Left cardiac atrium (tissue), 4 donors: ENCODE data around the gene PIGR. TPM values are rescaled to one million over a fixed set of nuclear protein-coding genes. Genes with fewer than 3 reads are reported as not detected.
"Not testable (repeated sequence)": the region's sequence is repeated elsewhere in the genome, so short reads cannot be mapped to it uniquely, and the experiment has no call there.

Experiments
- ATAC-seq, 2 donors: fragments of 200-7000 bp; cut with Tn5 transposase; one replicate each; pipeline ENCODE4 v1.9.1; 2020; ENCODE audit warnings: mild to moderate bottlenecking in 2 of 2, moderate library complexity in 2 of 2
- DNase-seq: peaks from one replicate; pipeline ENCODE4 v3.0.0-alpha.2; 2020
- intact Hi-C, 2 donors: fragments of 100-400 bp; cut with DNase I; formaldehyde crosslinking; loops; one replicate each; pipeline versions ENCODE4 v1.14.1 to v1.15.1; 2022 to 2023
- total RNA-seq, 2 donors: library from RNA; stranded (reverse); fragmentation: NEBNext Ultra II Directional; extraction: Animal tissue kit (Norgen Biotek cat#: 25700); gene quantifications; one replicate each; pipeline ENCODE4 v1.2.1, GENCODE V29; 2021
- donor health status: DM: no; HTN: yes; CAD: no.
- donor health status: DM: no; HTN: yes; CAD: no; lungs with severe emphysema.
- donor health status: DM: yes; HTN: yes; CAD: no.
- donor health status: Dilated cardiomyopathy.

PIGR gene
- total RNA-seq, 2 donors from 2014 or later = 0.06 to 0.16 TPM

DNA sequence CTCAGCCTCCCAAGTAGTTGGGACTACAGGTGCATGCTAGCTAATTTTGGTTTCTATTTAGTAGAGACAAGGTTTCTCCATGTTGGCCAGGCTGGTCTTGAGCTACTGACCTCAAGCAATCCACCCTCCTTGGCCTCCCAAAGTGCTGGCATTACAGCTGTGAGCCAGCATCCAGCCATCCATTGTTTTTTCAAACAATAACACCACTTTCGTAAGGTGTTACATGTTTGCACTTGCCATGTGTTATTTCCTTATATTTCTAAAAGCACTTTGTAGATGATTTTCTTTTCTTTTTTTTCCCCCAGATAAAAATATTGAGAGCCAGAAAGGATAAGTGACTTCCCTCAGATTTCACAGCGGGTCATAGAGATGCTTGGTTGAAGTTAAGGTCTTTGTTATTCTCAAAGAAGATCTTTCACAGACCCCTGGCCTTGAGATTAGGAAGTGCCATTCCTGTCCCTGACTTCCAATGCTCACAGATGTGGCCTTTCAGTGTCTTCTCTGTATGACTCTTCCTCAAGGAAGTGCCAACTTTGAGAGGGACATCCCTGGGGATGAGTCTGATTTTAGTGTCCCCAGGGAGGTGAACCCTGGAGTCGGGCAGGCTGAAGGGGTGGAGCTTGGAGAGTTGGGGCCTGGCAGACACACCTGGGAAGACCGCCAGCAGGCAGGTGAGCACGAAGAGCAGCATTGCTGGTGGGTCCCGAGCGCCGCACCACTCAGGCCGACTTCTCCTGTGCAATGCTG is 6.3 kb downstream of the PIGR start:
- intact Hi-C loops = no loop called here
- ATAC-seq = no peak
- DNase-seq = no peak

DNA sequence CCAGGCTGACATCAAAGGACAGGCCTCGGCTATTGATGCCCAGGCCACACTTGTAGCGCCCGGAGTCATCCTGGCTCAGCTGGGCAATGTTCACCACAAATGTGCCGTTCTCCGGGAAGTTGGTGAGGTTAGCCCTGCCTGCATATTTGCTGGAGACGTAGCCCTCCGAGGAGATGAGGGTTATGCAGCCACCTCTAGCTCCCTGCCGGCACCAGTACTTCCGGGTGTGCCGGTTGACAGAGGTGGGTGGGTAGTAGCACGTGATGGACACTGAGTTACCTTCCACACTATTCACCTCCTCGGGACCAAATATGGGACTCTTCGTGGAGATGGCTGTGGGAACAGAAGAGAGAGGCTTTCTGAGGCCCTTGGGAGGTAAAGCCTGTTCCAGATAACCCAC is 7.1 kb downstream of the PIGR start:
- DNase-seq (no peak), ATAC-seq (no peak)
- intact Hi-C loops = no loop called here

DNA sequence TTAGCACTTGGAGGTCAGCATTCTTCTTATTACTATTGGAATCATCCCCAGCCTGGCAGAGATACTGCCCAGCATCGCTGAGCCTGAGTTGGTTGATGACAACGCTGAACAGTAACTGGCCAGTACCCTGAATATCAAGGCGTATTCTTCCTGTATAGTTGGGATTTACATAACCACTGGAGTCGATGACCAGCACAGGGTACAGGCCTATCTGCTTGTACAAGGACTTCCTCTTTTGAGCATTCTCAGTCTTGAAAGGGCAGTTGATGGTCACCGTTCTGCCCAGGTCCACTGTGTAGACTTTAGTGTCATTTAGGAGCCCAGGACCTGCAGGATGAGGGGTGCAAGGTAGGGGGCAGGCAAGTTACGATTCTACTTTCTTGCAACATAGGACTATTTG is 8.8 kb downstream of the PIGR start:
- intact Hi-C loops = no loop called here
- DNase-seq = no peak
- no peak for ATAC-seq

- ATAC-seq (peak in 1 of 2 donors; percentile 44), DNase-seq (no peak)
- intact Hi-C loops = no loop called here
Observed at GRCh38 chr1:206935491-206936067, 10.7 kb downstream of the PIGR start.

GRCh38 chr1:206933333-206933945 is 12.8 kb downstream of the PIGR start:
- peak; percentile 35 for DNase-seq
- peak in 1 of 2 donors; percentile 33 for ATAC-seq
- intact Hi-C loops = no loop called here

GRCh38 chr1:206932177-206932576 is 14.1 kb downstream of the PIGR start:
- DNase-seq (no peak), ATAC-seq (no peak)
- intact Hi-C loops = no loop called here

GRCh38 chr1:206931709-206932108 is 14.6 kb downstream of the PIGR start:
- intact Hi-C loops = no loop called here
- ATAC-seq (no peak), DNase-seq (no peak)

- DNase-seq (no peak), ATAC-seq (no peak)
- intact Hi-C loops = no loop called here
Observed at GRCh38 chr1:206930210-206930798, 16.0 kb downstream of the PIGR start.

GRCh38 chr1:206929524-206929923 is 16.7 kb downstream of the PIGR start:
- ATAC-seq (no peak), DNase-seq (no peak)
- intact Hi-C loops = no loop called here

- intact Hi-C loops = no loop called here
- no peak for DNase-seq
- no peak for ATAC-seq
Observed at GRCh38 chr1:206926286-206926685, 20.0 kb downstream of the PIGR start.

DNA sequence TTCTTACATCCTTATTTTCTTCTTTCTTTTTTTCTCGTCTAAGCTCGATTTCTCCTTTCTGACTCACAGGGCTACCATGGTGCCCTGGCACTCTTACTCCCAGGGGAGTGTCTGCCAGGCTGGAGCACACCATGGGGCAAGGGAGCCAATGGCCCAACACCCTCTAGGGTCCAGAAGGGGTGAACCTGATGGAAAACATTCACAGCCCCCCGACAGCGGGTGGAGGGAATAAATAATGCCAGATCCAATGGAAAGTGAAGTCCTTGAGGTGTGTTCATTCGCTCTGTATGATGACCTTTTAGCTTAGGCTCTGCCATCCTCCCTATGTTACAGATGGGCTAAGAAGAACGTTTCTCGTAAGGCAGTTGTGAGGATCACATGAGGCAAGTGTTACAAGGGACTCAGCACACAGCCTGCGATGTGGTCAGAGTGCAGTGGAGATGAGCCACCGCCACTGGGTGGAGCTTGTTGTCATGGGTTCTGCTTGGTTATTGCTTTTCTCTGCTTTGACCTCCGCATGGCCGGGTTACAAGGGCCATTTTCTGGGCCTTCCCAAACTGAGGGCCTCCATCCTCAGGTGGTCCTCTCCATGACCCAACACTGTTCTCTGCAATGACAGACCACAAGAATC is 21.0 kb downstream of the PIGR start:
- ATAC-seq (peak; percentile 55 to 64), DNase-seq (peak; percentile 53)
- intact Hi-C loops = no loop called here

GRCh38 chr1:206924592-206925105 is 21.6 kb downstream of the PIGR start:
- DNase-seq (no peak), ATAC-seq (no peak)
- intact Hi-C loops = no loop called here

DNA sequence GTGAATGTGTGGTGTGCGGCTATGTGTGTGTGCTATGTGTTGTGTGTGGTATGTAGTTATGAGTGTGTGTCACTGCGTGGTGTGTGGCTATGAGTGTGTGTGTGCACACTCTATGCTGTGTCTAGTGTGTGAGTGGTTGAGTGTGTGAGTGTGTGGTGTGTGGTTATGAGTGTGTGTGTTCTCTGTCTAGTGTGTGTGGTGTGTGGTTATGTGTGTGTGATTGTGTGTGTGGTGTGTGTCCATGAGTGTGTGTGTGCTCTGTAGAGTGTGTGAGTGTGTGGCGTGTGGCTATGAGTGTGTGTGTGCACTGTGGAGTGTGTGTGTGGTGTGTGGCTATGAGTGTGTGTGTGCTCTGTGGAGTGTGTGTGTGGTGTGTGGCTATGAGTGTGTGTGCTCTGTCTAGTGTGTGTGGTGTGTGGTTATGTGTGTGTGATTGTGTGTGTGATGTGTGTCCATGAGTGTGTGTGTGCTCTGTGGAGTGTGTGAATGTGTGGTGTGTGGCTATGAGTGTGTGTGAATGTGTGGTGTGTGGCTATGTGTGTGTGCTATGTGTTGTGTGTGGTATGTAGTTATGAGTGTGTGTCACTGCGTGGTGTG is 22.2 kb downstream of the PIGR start:
- intact Hi-C loops, DNase-seq: not testable (repeated sequence)
- ATAC-seq = peak in 1 of 2 donors; percentile 27

DNA sequence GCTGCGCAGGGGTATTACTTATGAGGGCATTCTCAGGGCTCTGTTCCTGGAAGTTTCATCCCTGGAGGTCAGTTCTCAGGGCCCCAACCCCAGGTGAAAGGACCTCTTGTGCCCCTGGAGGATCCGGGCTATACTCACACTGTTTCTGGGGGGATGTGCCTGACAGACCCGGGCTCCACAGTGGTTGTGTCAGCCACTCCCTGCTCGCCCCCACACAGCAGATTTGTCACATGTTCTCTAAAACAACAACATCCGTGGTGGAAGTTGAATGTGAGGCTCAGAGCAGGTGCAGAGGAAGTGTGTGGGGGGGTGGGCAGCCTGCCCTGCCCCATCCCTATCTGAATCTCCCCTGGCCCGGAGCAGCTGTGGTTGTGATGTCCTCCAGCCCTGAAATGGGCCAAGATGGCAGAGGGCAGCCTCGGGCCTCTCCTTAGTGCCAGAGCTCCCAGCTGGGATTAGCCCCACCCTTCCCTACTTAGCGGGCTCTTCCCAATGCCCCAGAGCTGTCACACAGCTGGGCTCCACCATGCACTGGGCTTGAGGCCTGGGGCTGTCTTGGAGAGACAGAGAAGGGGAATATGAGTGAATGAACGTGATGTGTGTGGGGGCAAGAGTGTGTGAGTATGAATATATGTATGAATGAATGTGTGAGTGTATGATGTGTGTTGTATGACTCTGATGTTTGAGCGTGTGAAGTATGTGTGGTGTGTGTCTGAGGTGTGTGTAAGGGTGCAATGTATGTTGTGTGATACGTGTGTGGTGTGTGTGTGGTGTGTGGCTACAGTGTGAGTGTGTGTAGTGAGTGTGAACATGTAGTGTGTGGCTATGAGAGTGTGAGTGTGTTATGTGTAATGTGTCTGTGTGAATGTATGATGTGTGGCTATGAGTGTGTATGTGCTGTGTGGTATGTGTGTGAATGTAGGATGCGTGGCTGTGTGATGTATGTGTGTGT is 23.0 kb downstream of the PIGR start:
- intact Hi-C loops = no loop called here
- DNase-seq = no peak

DNA sequence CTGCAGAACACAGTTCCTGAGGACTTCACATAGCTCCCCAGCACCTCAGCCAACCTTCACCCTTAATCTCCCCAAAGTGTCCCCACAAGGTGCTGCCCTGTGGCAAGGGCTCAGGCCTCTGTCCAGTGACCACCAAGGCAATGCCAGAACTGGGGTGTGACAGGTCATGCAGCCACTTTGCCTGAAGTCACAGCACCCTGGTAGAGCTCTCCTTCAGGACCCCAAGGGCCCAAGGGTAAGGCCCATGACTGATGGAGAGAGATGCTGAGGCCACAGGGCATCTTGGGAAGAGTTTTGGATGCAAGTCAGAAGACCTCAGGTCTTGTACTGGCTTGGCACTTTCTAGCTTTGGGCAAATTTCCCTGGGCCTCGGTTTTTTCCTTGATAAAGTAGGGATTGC is 23.7 kb downstream of the PIGR start:
- intact Hi-C loops = no loop called here
- no peak for ATAC-seq
- DNase-seq = no peak

More for the DNA sequence above, 23.0 kb downstream of the PIGR start:
- peak in 1 of 2 donors; percentile 69 for ATAC-seq

GRCh38 chr1:206921772-206922265 is 24.4 kb downstream of the PIGR start, which contains the start of gene FCMR:
Gene FCMR, minus strand, starts transcription at chr1:206921941. Its CDS starts 87 bp downstream, at chr1:206921854.
- peak; percentile 31 to 43 for ATAC-seq
- intact Hi-C loops = no loop called here
- no peak for DNase-seq

DNA sequence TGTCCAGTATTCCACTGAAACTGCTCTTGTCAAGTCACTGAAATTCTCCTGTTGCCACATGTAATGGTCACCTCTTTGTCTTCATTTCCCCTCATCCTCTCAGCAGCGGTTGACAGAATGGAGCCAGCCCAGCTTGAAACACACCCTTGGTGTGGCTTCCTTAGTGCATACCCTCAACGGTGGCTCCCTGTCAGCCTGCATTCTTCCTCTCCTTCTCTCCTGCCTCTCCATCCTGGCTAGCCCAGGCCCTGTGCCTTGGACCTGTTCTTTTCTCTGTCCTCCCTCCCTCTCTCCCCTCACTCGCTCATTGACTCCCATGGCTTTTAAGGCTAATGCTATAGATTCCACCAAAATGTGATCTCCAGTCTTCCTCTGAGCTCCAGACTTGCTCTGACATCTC is 28.2 kb downstream of the PIGR start:
- DNase-seq (no peak), ATAC-seq (no peak)
- intact Hi-C loops = loop anchor here (10.0 kb wide), 3 partner anchors 173 to 433 kb away; no protein-coding TSS in a partner anchor
